Activated CD4-positive, CD25-positive, alpha-beta regulatory T cell treated with anti-CD3 and anti-CD28 coated beads, Interleukin-2, amount 50 U/mL, for 16 hours (primary cell): Measurements from ENCODE around the gene LYG1.
"Not testable (repeated sequence)": the region's sequence is repeated elsewhere in the genome, so short reads cannot be mapped to it uniquely, and the experiment has no call there.

Source experiments
- DNase-seq: peaks from one replicate; pipeline ENCODE4 v3.0.0-alpha.2; 2020; ENCODE audit warnings: low read depth, low spot score

Gene LYG1

GRCh38 chr2:99301097-99301496 lies at the start of gene LYG1:
LYG1 (minus strand) TSS chr2:99301197; CDS start chr2:99295670, 5,527 bp downstream.
- DNase-seq: not testable (repeated sequence)

GRCh38 chr2:99350194-99350593 lies 49.2 kb upstream of the LYG1 start:
- DNase-seq: no peak

- no peak for DNase-seq
These were observed 47.2 kb upstream of the LYG1 start for GRCh38 chr2:99348173-99348572.

- DNase-seq: no peak
These were observed 45.2 kb upstream of the LYG1 start for GRCh38 chr2:99346218-99346617.

GRCh38 chr2:99345446-99345845 lies 44.4 kb upstream of the LYG1 start:
- DNase-seq: not testable (repeated sequence)

- DNase-seq: no peak
These were observed 41.5 kb upstream of the LYG1 start for GRCh38 chr2:99342536-99342935.

GRCh38 chr2:99340669-99341236 lies 39.8 kb upstream of the LYG1 start:
- no peak for DNase-seq

- DNase-seq: no peak
These were observed 37.1 kb upstream of the LYG1 start for GRCh38 chr2:99338029-99338585.

GRCh38 chr2:99337113-99338028 lies 36.4 kb upstream of the LYG1 start, which contains the start of gene EIF5B:
EIF5B (plus strand) TSS chr2:99337389; CDS start chr2:99337555, 166 bp downstream.
- DNase-seq: peak; percentile 85

GRCh38 chr2:99336804-99337112 lies 35.8 kb upstream of the LYG1 start:
- DNase-seq: no peak

GRCh38 chr2:99335911-99336803 lies 35.2 kb upstream of the LYG1 start, which contains the start of gene TXNDC9:
TXNDC9 (minus strand) TSS chr2:99336333; CDS start chr2:99333210, 3,123 bp downstream.
- peak; percentile 95 for DNase-seq

- no peak for DNase-seq
These were observed 24.4 kb upstream of the LYG1 start for GRCh38 chr2:99325384-99325783.

- not testable (repeated sequence) for DNase-seq
These were observed 16.8 kb upstream of the LYG1 start for GRCh38 chr2:99317873-99318200.

- no peak for DNase-seq
These were observed 16.3 kb upstream of the LYG1 start for GRCh38 chr2:99317161-99317872.

- DNase-seq: no peak
These were observed 1.4 kb downstream of the LYG1 start for GRCh38 chr2:99299580-99299979.

GRCh38 chr2:99297994-99298393 lies 3.0 kb downstream of the LYG1 start:
- no peak for DNase-seq

- DNase-seq: no peak
These were observed 15.5 kb downstream of the LYG1 start for GRCh38 chr2:99285526-99285925.

- DNase-seq: no peak
These were observed 20.9 kb downstream of the LYG1 start for GRCh38 chr2:99279969-99280695.

- no peak for DNase-seq
These were observed 22.2 kb downstream of the LYG1 start for GRCh38 chr2:99278793-99279291.

- not testable (repeated sequence) for DNase-seq
These were observed 22.7 kb downstream of the LYG1 start for GRCh38 chr2:99278195-99278765.
